Stimulated activated naive CD4-positive, alpha-beta T cell treated with Interleukin-2 at 50 U/mL for 16 hours (primary cell): ENCODE data around the gene KAT2A.

Source experiments
- DNase-seq: peaks from one replicate; lab custom pipeline; 2025; lab: John Stamatoyannopoulos, UW

The KAT2A gene

DNA sequence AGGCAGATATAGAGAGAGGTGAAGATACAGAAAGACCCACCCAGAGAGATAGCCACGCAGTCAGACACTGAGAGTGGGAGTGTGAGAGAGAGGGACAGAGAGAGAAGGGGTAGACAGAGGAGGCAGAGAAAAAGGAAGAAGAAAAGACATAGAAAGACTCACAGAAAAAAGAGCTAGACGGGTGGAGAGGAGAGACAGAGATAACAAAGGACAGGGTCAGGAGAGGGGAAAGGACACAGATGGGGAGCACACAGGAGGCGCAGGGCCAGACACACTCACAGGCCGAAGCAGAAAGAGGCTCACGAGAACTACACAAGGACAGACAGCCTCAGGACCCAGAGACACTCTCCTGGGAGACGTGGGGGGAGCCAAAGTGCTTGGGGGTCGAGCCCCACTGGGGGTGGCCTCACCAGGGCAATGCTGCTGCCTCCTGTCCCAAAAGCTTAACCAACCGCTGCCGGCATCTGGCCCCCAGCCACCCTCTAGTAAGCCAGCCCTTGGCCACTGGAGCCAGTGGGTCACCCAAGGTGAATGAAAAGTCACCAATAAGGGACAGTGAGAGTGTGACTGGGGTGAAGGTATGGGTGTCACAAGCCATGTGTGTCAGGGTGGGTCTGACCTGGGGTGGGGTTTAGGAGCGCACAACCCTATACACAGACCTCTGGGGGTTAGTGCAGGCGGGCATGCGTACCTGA, 26.6 kb downstream of the KAT2A start:
- no peak for DNase-seq

DNA sequence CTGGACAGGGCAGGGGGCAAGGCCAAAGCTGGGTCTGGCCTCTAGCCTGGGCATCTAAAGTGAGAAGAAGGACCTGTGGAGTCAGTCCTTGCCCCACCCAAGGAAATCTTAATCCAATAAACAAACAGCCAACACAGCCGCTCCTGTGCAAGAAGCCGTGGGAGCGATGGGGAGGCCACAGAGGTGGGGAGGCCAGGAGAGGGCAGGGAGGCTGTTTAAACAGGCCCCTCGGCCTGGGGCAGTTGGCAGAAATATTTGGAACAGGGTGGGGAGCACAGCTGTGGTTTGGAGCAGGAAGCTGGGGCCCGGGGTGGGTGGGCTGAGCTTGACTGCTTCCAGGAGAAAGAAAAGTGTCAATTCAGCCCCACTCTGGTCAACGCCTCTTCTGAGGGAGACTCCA, 28.2 kb downstream of the KAT2A start:
- no peak for DNase-seq

DNA sequence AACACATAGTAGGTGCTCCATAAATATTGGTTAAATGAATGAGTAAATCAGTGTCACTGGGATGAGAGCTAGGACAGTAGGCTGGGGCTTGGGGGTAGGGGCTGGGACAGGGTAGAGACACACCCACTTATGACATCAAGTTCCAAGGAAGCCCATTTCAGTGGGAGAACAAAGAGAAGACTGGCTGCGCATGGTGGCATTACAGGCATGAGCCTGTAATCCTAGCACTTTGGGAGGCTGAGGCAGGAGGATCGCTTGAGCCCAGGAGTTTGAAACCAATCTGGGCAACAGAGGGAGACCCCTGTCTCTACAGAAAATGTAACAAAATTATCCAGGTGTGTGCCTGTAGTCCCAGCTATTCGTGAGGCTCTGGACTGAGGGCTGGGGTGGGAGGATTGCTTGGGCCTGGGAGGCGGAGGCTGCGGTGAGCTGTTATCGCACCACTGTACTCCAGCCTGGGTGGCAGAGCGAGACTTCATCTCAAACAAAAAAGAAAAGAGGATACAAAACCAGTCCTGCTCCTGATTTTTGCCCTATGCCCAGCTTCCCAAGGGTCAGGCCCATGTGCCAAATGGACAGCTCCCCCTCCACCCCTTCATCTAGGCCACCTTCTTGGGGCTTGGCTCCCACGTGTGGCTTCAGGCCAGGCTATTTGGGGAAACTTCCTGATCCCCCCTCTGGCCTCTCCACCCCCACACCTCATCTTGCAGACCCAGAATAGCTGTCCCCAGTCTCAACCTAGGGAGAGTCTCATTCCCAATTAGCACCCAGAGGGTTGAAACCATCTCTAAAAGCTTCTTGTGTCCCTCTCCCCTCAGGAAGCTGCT, 30.0 kb downstream of the KAT2A start:
- DNase-seq = no peak

DNA sequence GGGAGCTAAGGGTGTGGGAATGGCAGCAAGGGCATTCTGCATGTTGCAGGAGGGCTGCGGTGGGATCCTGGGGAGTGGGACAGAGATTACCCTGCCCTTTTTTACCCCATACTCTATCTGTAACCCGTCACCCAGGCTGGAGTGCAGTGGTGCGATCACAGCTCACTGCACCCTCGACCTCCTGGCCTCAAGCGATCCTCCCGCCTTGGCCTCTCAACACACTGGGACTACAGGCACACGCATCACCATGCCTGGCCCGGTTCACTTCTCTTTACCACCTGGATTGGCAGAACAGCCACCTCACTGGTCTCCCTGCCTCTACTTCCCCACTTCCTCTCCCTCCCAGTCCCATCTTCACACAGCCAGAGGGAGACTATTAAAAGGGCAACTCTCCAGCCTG, 32.4 kb downstream of the KAT2A start:
- no peak for DNase-seq

DNA sequence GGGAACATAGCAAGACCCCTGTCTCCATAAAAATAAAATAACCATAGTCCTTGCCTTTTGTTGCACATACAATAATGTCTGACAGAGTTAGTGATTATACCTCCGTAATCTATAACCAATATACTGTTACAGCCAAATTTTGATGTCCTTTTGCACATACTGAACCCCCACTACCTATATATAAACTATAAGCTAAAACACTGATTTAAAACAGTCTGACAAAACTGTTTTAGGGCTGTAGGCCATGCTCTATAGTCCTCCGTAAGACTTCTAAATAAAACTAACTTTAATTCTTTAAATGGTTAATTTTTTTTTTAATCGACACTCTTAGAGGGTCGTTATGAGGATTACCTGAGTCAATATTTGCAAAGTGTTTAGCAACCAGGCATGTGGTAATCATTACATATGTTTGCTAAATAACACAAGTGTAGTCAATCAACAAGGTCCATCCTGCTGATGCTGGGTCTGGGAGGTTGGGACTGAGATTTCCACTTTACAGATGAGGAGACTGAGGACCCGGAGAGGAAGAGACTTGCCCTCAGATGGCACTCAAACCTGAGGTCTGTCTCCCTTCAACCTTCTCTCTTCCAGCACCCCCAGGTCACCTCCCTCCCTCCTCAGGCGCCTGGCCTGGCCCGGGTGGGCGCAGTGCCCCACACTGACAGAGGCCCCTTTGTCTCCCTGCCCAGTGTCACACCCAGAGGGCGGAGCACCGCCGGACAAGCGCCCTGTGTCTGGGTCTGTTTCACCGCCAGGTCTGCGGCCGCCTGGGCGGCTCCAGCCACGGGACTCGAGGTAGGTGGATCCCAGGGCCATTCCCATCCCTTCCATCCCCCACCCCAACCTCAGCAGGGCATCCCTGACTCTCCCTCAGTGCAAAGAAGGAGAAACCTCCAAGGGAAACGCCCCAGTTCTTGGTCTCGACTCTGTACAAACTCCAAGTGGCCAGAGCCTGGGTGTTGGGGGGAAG, 33.1 kb downstream of the KAT2A start:
- no peak for DNase-seq

DNA sequence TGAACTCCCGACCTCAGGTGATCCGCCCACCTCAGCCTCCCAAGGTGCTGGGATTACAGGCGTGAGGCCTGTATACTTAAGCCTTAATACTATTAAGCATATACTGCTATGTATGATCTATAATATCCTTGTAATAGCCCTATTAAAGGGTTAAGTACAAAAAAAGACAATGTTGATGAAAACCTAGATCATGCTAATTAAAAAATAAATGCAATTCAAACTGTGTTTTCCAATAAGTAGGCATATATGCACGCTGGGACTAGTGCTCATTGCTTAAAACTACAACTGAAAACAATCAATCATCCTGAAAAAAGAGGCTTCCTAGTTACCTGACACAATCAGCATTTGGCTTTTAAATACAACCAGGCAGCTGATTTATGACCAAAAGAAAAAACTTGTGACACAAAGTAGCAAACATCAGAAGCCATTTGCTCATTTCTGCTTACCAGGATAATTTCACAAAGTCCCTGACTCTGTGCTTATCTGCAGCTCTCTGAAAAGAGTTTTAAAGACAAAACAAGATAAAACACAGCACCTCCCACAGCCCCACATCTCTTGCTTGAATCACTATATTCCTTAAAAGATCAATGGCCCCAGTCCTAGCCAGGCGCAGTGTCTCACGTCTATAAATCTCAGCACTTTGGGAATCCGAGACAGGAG, 34.0 kb downstream of the KAT2A start:
- DNase-seq = no peak

DNA sequence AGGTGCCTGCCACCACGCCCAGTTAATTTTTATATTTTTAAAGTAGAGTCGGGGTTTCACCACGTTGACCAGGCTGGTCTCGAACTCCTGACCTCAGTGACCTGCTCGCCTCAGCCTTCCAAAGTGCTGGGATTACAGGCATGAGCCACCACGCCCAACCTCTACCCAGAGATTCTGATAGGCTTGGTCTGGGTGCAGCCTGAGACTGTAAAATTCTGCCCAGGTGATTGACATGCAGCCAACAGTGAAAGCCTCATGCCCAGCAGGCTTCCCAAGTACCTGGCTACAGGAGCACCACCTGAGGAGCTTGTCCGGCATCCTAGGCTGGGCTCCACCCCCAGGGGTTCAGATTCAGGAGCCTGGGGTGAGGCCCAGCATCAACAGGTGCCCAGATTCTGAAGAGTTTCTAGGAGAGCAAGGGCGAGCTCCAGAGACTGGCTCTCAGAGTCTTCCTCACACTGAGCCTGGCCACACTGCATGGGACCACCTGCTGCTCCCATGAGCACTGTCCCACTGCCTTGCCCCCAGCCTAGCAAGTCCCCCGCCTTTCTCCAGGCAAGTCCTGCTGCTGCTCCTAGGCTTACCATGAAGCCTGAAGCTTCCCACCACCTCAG, 39.5 kb downstream of the KAT2A start:
- DNase-seq = no peak

DNA sequence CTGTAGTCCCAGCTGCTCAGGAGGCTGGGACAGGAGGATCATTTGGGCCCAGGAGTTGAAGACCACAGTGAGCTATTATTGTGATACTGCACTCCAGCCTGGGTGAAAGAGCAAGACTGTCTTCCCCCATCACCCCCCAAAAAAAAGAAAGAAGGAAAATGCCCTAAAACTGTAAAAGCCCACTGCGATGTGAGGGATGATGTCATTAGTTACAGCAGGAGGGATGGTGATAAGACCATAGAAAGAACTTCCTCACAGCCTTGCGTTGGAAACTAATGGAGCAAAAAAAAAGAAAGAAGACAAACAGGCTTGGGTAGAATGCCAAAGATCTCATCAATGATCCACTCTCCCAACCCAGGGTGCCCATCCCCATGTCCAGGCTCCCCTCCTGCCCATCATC, 41.6 kb downstream of the KAT2A start:
- no peak for DNase-seq

DNA sequence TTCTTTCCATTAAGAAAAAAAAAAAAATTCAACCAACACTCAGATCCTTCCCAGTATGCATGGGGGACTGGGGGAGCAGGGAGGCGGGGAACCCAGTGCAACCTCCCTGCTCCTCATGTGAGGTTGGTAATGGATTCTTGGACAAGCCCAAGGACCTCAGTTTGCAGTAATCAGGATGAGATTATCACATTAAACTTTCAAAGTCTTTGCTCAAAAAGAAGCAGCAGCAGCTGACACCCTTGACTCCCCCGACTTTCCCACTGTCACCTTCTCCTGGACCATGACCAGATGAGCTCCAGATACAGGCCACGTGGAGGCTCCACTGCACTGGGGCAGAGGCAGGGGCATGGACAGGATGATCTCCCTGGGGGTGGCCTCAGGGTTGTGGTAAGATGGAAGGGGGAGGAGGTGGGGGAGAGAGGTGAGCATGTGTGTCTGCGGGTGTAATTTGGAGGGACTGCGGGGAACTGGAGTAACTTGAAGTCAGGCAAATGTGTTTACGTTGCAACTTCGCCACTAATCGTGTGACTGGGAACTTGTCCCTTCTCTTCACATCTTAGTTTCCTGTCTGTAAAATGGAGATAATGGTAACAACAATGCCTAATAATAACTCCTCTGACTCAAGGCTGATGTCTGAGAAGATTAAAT, 42.6 kb downstream of the KAT2A start:
- DNase-seq = no peak

DNA sequence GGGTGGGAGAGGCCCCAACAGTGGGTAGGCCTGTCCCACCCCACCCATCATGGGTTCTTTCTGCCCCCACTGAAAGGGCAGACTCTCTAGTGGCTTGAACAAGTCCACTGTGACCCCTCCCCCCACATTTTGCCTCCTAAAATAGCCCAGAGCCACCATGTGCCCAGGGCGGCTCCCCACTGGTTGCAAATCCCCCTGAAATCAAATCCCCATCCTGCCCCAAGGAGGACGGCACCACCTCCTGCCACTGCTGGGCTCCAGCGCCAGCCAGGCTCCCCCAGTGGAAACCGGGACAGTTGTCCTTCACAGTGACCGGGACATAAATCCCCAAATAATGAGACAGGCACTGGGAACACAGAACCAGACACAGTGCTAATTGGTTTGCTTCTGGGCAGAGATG, 43.4 kb downstream of the KAT2A start:
- no peak for DNase-seq

DNA sequence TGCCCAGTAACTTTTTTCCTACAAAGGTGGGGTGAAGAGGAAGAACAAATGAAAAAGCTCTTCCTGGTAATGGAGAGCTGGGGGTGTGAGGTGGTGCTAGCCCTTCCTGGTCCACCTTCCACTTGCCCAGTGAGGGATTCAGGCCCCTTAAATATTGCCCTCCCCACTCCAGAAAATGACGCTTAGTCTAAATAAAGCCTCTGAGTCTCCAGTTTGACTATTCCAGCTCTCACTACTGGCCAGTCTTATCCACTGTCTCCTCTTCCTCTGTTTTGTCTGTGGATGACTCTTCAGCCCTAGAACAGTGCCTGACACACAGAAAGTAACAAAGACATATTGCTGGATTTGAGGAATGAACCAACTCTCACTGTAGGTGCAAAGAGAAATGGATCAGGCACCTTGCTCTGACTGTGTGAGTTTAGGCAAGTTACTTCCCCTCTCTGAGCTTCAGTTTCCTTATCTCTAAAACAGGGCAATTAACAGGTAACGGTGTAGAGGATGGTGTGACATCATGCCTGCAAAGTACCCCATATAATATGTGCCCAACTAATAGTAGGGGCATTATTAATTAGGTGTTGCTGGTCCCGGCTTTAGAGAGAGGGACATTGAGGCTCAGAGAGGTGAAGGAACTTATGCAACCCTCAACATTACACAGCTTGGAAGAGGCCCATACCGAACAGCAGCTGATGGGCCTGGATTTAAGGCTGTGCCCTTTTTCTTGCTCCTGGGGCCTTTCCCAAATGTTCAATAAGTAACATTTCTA, 44.2 kb downstream of the KAT2A start:
- DNase-seq = no peak

DNA sequence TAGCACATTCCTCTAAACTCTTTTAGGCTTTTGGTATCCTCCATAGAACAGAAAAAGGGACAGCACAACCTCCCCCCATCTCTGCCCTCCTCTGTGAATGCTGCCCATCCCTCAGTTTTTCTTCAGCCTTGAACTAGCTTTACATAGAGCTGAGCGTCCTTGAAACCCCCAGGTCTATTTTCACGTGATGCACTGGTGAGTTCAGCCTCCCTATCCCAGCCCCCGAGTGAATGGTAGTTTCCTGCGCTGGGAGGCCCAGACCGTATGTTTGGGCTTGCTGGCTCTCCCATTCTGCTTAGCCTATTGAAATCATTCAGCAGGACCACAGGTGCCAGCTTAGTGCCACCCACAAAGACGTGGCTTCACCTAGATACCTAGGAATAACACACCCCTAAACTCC, 45.4 kb downstream of the KAT2A start:
- no peak for DNase-seq

DNA sequence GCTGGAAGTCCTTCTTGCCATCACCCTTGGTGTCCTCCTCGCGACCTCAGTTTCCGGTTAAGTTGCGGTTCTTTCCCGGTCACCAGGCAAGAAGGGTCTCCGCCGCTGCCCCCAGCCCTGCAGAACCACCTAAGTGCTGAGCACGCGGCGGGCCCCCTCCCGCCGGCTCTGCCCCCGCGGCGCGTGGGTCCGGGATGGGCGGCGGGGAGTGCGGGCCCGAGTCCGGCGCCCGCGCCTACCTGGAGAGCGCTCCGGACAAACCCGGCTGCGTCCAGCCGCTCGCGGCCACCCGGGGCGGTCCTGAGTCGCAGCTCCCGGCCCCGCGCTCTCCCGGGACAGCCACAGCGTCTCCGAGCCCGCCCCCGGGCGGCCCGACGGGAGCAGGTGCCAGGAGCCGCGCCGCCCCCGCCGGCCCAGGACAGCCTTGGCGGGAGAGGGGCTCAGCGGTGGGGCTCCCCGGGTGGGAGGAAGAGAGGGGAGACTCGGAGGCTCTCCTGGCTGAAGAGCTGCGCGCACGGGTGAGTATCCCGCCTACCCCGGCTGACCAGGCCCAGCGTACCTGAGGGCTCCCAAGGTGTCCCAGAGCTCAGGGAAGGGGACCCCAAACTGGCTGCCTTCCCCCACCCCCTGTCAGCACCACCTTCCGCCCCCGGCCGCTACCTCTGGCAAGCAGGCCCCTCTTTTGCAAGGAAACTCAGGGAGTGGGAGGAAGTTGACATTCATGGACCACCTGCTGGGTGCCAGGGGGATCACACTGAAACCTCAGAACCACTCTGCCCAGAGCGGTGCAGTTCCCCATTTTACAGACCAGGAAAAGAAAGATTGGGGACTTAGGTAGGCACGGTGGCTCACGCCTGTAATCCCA, 48.6 kb downstream of the KAT2A start:
- DNase-seq = no peak

DNA sequence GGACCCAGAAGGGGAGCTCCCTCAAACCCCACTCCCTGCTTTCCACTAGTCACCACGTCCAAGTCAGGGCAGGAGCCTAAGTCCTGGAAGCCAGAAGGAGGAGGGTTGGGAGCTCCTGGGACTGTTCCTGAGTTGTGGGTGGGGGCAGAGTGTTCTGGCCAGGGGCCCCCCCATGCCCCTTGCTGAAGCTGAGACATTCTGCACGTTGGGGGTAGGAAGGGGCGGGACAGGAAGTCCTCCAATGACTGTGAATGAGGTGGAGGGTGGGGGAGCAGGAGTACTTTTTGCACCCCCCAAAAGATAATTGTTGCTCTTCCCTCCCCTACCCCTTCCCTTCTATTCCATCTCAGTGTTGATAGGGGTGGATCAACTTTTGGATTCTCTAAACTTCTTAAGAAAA, 49.4 kb downstream of the KAT2A start:
- no peak for DNase-seq

DNA sequence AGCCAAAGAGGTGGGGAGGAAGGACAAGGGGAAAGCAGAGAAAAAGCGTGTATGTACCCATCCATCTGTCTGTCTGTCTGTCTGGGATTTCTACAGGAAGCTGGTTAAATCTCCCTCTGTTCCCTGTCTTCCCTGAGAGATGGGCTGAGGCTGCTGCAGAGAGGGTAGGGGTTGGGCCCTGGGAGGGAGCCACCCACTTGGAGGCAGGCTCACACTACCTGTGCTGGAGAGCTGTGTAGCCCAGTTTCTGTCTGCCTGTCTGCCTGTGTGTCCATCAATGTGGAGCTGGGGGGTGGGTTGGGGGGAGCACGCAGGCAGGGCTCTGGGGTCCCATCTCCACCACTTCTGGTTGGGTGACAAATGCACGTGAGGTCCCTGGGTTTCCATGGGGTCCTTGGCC, 52.2 kb downstream of the KAT2A start:
- DNase-seq = no peak

DNA sequence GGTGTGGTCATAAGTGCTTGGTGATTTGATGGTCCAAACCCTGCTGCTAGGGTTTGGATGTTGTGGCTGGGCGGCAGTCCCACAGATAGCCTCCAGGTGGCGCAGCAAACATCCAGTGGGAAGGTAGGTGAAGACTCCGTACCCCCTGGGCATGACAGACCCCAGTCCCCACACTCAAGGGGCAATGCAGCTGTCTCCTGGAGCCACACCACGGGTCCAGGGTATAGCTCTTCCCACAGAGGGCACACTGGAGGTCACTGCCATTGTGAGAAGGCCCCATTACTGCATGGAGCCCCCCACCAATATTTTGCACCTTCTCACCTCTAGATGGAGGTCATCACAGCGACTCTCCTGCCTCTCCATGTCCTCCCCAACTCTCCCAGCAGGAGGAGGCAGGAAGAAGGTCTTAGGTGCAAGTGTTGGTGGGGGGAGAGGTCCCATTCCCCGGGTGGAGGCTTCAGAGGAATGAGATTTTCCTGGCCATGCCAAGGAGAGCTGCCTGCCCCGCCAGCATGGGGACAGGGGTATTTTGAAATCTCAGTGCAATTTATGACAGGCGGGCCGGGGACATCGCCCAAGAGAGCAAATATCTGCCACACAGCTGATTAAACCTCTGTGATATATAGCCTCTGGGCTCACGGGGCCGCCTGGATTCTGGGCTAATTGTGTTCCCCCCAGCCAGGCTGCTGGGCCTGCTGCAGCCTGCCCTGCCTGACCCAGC, 53.6 kb downstream of the KAT2A start:
- DNase-seq = peak; percentile 67

DNA sequence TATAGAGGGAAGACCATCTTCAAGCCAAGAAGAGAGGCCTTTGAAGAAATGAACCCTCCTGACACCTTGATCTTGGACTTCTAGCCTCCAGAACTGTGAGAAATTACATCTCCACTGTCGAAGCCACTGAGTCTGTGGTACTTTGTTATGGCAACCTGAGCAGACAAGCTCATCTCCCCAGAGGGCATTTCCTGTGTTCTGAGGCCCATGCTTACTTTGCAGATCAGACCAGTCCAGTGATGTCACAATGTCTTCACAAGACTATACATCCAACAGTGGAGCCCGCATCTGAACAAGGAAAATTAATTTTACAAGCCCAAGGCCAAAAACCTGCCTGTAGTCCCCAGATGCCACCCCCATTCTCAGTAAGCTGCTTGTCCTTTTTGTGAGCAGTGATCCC, 56.0 kb downstream of the KAT2A start:
- no peak for DNase-seq
